Embryonic facial prominence (tissue), 1 donor: ENCODE data around the gene NKRF.
"Not testable (repeated sequence)": the region's sequence is repeated elsewhere in the genome, so short reads cannot be mapped to it uniquely, and the experiment has no call there.

Experiments used
- DNase-seq: peaks from one replicate; pipeline ENCODE4 v3.0.0-alpha.2; 2016; ENCODE audit errors: extremely low spot score

NKRF gene

DNA sequence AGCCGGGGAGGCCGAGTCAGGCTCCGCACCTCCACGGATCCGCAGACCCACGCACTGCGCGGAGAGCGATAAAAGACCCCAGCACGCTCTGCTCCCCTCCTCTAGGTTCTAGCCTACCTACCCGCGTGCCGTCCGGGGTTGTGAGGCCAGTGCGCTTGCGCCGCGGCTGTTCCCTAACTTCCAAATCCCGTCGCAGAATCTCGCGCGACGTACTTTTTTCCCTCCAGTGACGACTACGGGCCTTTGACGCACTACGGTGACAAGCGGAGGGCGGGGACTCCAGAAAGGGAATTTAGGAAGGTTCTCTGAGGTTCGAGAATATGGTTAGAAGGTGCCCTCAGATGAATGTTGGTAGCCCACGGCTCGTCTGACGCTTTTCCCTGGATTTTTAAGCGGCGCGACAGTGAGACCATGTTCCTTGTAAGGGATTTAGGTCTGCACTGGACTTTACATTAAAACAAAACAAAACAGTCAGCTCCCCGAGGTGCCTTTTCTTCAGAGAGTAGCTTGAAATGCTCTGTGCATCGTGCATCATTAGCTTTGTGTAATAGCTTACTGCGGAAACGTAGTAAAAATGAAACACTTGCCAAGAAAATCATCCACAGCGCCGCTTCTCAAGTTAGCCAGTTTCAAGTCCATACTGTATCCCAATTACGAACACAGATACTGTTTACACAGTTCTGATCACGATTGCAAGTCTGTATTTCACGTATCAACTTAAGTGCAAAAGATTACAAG is at the start of gene NKRF:
Gene NKRF (minus strand): TSS at position 145 of the 738 bp plus-strand sequence.
- peak; percentile 85 for DNase-seq

DNA sequence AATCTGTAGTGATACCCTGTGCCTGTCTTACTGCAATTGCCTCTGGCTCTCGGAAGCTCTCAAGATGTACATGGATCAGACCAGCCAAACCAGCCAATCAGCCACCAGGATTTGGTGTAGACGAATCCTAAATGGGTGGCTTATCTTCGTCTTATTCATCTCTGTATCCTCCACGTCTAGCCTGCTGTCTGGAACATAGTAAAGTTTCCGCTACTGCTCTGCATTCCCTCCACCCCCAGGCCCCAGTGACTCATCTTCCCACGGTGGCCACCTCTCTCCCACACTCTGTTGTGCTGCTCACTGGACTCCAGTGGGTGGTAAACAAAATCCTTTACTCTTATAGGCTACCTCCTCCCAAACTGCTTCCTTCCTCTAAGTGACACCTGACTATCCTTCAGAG is 48.9 kb upstream of the NKRF start:
- DNase-seq: no peak

DNA sequence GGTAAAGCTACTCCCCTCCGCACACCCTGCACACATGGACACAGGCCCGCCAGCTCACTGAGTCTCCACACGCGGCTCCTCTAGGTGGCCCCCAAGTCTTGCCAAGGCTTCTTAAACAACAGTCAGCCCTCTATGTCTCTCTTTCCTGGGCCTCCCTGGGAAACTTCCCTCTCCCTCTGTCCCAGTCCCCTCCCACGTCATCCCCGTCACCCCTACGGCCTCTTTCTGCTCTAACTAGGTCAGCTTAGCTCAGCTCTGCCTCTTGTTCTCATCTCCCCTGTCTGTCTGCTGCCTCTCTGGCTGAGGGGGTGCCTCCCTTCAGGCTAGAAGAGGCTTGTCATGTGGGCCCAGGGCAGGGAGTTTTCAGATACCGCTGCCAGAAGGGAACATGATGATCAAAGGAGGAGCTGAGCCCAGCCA is 47.9 kb upstream of the NKRF start:
- peak; percentile 16 for DNase-seq

DNA sequence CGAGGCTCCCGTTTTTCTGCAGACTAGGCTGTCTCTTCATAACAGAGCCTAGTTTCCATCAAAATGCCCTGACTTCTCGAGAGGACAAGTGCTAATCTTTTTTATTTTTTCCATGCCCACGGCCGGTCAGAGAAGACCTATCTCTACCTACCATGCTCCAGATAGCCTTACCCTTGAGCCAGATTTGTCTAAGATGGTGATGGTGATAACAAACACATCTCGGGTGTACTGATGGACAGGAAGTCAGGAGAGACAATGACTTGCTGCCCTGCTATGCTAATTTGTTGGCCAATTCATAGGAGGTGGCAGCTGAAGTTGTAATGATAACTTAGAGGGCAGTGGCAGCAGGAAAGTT is 42.2 kb upstream of the NKRF start:
- DNase-seq: no peak

DNA sequence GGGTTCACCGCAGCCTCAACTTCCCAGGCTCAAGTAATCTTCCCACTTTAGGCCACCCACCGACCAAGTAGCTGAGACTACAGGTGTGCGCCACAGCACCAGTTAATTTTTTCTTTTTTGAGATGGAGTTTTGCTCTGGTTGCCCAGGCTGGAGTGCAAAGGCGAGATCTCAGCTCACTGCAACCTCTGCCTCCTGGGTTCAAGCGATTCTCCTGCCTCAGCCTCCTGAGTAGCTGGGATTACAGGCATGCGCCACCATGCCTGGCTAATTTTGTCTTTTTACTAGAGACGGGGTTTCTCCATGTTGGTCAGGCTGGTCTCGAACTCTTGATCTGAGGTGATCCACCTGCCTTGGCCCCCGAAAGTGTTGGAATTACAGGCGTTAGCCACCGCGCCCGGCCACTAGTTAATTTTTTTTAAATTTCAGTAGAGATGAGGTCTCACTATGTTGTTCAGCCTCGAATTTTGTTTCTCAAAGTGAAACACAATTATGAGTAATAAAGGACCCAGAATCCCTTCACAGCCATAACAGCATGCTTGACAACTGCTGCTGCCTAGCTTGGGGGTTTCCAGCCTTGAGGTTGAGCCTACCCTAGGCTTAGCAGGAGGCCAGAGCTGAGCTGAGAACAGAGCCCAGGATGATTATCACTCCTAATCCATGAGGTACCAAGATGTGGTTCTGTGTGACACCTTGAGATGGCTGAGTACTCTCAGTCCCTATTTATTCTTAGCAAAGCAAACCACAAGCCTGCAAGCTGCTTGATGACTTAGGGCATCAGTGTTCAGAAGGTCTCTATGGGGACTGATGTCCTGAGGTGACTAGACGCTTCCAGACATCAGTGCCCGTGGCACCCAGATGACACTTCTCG is 41.6 kb upstream of the NKRF start:
- no peak for DNase-seq

DNA sequence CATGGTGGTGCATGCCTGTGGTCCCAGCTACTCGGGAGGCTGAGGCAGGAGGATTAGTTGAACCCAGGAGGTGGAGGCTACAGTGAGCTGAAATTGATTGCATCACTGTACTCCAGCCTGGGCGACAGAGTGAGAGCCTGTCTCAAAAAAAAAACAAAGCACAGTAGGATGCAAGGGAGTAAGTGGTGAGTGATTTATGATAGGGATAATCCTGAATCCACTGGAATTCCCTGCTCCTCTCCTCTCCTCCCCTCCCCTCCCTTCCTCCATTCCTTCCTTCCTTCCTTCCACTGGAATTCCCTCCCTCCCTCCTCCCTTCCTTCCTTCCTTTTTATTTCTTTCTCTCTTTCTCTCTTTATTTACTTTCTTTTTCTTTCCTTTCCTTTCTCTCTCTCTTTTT is 40.9 kb upstream of the NKRF start:
- no peak for DNase-seq

DNA sequence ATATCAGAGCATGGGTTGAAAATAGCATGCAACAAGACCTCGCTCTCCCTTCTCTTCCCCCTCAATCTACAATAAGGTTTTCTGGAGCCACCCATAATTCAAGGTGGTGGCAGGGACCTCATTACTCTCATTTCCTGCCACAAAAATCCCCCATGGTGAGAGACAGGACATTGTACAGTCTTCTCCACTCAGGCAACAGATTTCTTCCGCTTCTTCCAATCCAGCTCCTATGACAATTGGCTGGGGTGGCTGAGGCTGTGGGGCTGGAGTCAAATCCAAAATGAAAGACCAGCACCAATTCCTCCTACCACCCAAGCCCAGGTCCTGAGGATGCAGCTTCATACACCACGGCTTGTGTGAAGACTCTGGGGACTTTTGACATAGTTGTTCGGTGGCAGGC is 40.3 kb upstream of the NKRF start:
- DNase-seq: no peak

DNA sequence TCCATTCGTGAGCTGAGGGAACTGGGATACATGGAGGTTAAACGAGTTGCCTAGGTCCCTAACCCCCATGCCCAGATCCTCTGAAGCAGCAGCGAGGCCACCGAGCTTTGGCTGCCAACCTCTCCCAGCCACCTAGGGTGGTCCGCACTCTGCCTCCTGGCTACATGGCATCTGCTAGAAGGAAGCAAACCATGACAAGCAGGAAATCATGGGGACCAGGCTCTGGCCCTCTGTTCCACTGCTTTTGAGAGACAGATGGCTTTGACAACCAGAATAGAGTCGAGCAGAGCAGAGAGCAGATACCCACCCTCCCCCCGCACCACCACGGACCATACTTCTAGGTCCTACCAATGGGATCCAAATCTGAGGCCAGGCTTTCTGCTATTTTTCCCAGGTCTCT is 37.5 kb upstream of the NKRF start:
- DNase-seq: no peak

DNA sequence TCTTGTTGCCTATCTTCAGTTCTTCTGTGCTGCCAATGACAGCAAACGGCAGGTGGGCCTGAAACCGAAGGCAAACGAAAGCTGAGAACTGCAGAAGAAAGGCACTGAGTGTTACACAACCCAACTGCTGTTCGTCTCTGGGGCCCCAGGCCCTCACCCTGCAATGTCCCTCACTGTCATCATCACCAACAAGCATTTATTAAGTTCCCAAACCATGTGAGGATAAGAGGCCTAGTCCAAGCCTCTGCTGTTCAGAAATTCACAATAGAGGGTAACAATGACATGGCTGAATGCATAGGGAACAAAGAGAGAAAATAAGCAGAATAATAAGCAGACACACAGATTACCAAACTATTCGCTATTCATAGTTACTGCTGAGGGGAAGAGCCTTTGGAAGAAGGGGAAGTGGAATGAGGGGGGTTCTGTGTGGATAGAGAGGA is 34.5 kb upstream of the NKRF start:
- no peak for DNase-seq

DNA sequence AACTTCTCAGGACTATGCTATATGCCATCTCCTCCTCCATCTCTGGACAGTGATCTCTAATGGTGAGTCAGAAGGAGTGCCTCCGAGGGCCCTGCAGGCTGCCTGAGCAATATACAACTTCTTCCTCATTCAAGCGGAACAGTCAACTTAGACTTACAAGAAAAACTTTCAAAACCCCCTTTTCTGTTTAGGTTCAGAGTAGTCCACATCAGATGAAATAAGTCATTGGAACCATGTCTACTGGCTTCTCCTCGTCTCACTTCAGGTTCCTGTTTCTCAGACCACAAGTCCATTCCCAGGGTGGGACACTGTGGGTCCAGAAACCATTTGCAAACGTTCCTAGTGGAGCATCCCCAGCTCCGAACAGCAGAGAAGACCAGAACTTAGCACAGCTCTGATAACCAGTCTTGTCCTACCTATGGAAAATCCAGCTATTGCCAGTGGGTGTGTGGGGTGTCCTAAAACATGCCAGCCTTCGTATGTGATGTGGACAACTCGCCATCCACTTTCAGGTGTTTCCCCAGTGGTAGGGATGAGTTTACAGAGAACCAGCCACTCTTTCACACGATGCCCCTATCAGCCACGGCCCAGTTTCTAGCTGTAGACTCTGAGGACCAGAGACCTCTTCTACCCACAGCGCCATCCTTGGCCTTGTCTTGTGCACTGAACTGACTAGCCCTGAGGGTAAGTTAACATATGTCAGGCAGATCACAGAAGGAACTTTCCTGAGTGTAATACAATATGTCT is 32.7 kb upstream of the NKRF start:
- no peak for DNase-seq

DNA sequence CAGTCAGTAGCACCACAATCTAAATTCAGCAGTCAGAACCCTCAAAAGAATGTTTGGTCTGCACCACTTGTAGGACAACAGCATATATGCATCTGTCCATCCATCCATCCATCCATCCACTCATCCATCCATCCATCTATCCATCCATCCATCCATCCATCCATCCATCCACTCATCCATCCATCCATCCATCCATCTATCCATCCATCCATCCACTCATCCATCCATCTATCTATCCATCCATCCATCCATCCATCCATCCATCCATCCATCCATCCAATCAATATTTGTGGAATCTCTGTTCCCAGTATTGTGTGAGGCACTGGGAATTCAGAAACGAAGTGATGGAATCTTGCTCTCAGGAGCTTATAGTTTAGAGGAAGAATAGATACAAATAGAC is 31.2 kb upstream of the NKRF start:
- DNase-seq: not testable (repeated sequence)

DNA sequence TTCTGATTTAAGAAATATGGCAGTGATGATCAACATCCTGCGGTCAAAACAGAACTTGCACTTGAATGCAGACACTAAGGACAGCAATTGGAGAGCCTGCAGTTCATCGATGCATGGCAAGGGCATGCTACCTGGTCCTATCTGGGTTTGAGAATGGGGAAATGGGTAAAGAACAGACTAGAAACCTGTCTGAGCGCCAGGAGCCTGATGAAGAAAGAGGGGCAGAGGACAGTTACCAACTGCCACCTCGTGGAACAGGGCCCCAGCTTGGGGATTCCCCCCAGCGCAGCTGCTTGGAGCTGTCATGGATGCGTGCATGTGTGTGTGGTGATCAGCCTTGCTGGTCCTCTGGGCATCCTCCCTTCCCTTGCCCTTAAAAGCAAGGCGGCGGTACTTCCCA is 30.2 kb upstream of the NKRF start:
- DNase-seq: no peak

DNA sequence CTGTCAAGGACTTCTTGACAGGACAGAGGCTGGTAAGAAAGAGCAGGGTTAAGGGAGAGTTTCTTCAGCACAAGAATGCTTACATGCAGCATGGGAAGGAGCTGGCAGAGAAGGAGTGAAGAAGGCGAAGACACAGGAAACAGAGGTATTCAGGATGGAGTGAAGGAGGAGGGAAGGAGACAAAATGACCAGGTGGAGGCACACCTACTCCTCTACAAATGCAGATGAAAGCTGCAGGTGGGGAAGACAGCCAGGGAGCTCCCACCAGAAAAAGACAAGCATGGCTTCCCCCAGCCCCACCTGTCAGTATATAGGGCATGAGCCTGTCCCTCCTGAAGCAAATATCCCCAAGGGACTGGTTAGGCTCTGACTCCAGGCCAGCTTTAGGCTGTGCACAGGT is 29.6 kb upstream of the NKRF start:
- DNase-seq: no peak

DNA sequence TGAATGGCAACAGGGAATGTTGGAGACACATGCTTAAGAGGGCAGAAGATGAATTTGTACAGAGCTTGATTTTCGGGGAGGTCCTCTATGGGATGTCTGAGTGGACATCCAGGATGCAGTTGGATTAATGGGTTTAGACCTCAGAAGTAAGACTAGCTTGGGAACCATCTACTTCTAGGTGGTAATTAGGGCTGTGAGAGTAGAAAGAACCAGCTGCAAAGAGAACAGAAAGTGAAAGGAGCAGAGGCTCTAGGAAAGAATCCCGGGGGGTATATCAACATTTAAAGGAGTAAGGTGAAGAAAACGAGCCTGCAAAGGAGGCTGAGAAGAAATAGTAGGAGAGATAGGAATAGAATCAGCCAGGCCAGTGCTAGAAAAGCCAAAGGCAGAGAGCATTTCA is 29.0 kb upstream of the NKRF start:
- DNase-seq: no peak

DNA sequence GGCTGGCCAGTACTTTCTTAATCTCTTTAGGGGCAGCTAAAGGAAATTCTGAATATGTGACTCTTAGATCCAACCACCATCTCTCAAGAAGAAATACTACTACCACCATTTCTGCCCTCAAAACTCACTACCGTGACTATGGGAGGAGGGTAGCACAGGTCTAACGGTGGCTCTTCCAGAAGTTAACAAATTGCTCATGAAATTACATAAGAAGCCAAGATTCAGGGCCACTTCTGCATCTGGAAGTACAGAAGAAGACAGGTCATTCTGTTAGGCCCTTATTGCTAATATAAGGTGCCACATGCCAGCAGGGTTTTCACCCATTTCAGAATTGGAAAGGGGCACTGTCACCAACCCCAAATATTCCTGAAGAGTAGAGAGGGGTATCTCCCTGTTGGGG is 19.6 kb upstream of the NKRF start:
- DNase-seq: no peak

DNA sequence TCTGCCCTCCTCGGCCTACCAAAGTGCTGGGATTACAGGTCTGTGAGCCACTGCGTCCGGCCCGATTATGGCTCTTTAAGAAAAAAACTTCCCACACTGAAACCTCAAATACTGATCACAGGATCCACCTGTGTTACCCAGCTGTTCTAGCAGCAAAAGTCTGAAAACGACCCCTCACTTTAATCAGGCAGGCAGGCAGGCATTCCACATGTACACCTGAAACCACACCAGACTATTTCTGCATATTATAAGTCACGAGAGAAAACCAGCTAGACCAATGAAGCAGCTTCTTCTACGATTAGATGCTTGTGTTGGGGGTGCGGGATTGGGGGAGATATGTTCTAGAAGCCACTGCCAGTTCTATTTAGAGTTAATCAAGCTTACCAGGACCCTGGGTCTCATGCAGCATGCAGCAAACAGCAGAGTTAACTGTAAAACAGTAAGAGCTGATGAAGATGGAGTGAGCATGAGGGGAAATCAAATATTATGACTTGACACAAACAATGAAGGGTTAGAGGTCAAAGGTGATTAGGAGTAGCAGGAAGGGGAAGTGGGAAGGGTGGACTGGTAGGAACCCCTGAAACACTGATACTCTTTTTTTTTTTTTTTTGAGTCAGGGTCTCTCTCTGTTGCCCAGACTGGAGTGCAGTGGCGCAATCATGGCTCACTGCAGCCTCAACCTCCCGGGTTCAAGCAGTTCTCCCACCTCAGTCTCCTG is 18.9 kb upstream of the NKRF start:
- DNase-seq: no peak

DNA sequence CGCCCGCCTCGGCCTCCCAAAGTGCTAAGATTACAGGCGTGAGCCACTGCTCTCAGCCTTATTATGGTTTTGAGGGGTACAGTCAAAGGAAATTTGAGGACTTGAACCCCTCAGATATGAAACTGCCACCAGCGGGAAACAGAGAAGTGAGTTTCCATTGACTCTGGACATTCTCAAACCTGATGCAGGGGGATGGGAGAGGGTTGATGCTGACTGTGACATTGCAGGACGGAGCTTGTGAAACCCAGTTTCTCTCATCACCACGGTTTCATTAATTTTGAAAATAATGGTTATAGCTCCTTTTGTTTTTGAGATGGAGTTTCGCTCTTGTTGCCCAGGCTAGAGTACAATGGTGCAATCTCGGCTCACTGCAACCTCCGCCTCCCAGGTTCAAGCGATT is 18.2 kb upstream of the NKRF start:
- no peak for DNase-seq

DNA sequence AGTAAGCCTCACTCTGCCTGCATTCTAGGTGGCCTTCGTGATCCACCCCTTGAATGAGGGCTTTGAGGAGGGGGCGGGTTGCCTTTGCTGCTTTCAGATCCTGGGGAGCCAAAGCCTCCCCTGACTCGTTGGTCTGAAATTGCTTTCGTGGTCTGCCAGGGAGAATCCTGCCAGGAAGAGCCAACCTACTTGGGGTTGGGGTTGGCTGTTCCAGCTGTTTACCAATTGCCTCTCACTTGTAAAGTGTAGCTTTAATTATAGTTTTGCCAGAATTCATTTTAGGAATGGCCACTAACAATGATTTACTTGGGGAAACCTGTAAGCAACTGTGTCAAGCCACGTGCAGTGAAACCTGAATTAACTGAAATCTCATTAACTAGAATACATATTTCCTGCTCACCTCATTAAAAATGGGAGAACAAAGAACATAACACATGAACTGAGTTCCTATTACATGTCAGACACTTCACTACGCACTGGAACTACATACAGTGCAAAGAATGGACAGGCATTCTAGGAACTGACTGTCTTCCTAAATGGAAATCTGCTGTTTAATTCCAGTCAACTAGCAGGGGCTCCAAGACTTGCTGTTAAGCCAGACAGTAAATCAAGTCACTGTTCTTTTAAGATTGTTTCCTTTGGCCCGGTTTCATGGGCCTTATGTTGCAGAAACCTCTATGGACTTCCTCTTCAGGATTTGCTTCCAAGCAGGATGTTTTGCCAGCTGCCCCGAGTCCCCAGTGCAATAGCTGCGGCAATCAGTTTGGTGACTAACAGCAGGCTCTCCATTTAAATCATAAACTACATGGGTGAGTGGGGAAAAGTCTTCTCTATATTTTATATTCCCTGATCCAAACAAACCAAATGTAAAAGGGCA is 16.4 kb upstream of the NKRF start:
- no peak for DNase-seq

DNA sequence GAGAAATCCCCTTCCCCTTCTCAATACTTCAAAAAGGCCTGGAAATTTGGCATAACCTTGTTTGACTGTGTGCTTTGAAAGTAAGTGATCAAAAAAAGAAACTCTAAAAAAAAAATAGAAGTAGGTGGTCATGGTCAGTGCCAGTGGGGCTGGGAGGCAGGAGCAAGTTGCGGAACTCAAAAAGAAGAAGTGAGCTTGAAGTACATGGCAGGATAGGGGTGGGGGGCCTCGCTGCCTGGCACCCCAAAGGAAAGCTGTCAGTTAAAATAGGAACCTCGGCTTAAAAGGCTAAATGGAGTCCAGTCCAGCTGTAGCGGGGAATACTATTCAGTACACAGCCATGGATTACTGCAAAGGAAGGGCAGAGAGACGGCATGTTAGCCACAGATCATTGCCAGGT is 12.2 kb upstream of the NKRF start:
- no peak for DNase-seq

DNA sequence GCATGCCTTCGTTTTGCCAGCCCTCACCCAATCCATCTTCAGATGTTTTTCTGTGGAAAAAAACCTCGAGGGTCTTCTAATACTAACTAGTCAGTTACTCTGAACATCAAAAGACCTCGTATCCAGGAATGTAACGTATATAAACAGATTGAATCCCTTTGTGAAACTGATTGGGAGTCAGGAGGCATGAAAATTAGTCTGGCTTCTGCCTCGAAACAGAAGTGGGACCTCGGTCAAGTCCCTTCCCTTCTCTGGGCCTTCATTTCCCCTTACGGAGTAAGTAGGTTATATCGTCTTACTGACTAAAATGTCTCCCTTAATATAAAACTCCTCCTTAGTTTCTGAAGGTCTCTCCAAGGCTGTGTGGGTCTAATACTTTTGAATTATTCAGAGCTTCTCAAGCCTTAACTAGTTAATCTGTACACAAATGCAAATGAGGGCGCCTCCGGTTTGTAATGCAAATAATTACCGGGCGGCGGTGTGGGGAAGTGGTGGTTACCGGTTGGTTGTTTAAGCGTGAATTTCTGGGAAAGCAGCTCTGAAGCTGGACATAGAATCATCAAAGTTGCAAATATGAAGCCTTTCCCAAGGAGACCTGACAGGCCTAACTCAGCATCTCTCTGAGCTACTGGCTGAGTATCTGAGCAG is 11.4 kb upstream of the NKRF start:
- DNase-seq: no peak
